Osteoblast (primary cell): ENCODE measurements around the gene PNKP. TPM values are rescaled to one million over a fixed set of nuclear protein-coding genes. Genes with fewer than 3 reads are reported as not detected.

ENCODE experiments used
- DNase-seq: peaks from one replicate; pipeline ENCODE4 v3.0.0; 2011; ENCODE audit warnings: low spot score, mixed read lengths; ENCODE audit not compliant: insufficient read length; ENCODE audit errors: missing footprints
- H2AFZ ChIP-seq: 2 replicates; pipeline ENCODE4 v1.6.0; 2011; ENCODE audit warnings: mild to moderate bottlenecking, low read length
- H3K27ac ChIP-seq: 2 replicates; pipeline ENCODE4 v1.5.1; 2011; ENCODE audit warnings: mild to moderate bottlenecking, low read depth, low read length, moderate library complexity
- H3K27me3 ChIP-seq: 2 replicates; pipeline ENCODE4 v1.6.0; 2012; ENCODE audit warnings: mild to moderate bottlenecking, control low read depth, inconsistent platforms, low read length, moderate library complexity; ENCODE audit not compliant: insufficient read depth
- H3K36me3 ChIP-seq: 2 replicates; pipeline ENCODE4 v1.5.1; 2011; ENCODE audit warnings: mild to moderate bottlenecking, low read length, control low read depth, moderate library complexity; ENCODE audit not compliant: insufficient read depth
- H3K4me1 ChIP-seq: 2 replicates; pipeline ENCODE4 v1.5.1; 2011; ENCODE audit warnings: mild to moderate bottlenecking, low read length, control low read depth, moderate library complexity; ENCODE audit not compliant: insufficient read depth
- H3K4me2 ChIP-seq: 2 replicates; pipeline ENCODE4 v1.6.0; 2011; ENCODE audit warnings: mild to moderate bottlenecking, low read length; ENCODE audit not compliant: insufficient read depth
- H3K4me3 ChIP-seq: fragments of 200-600 bp; sonication (generic); 3 replicates; pipeline ENCODE4 v1.5.1; 2012; ENCODE audit warnings: mild to moderate bottlenecking, low read length, inconsistent platforms; ENCODE audit not compliant: insufficient read depth
- H3K79me2 ChIP-seq: 2 replicates; pipeline ENCODE4 v1.6.0; 2012; ENCODE audit warnings: mild to moderate bottlenecking, low read length, control low read depth, inconsistent platforms; ENCODE audit not compliant: insufficient read depth
- H3K9me3 ChIP-seq: 2 replicates; pipeline ENCODE4 v1.5.1; 2011; ENCODE audit warnings: low read depth, low read length, control low read depth
- H4K20me1 ChIP-seq: 2 replicates; pipeline ENCODE4 v1.6.0; 2012; ENCODE audit warnings: mild to moderate bottlenecking, low read length, control low read depth; ENCODE audit not compliant: insufficient read depth
- total RNA-seq: library from RNA; depleted of rRNA; stranded (reverse); fragments of >200 nt; gene quantifications from 2 replicates; pipeline ENCODE4 v1.2.3, GENCODE V29; 2012
- TF ChIP-seq, protein P1 (sequence below): IDR thresholded peaks from 2 replicates; pipeline ENCODE4 v1.5.1; 2011; ENCODE audit warnings: mild to moderate bottlenecking, low read depth, low read length, moderate library complexity; ENCODE audit errors: extremely low read depth

The PNKP gene
- total RNA-seq, 1 donor, result 43.8 TPM

DNA sequence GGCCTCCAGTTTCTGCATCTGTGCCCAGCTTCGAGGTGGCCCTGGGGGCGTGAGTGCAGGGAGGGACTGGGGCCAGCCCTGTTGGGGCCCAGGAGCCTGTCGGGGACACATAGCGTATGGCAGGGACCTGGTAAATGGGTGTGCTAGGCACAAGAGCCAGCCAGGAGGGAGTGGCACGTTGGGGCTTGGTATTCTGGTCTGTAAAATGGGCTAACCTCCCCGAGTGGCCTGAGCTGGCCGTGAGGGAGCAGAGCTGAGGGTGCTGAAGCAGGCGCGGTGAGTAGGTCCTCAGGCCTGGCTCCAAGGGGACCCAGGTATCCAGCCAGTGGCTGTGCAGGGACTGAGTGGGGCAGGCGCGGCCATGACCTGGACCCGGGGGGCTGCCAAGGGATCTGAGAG lies 12.1 kb downstream of the PNKP start:
- peaks cover 38% of the 10 kb centered on the region for H3K36me3 ChIP-seq
- H3K4me1 ChIP-seq, result peaks cover 35% of the 10 kb centered on the region
- TF ChIP-seq, protein P1, sequence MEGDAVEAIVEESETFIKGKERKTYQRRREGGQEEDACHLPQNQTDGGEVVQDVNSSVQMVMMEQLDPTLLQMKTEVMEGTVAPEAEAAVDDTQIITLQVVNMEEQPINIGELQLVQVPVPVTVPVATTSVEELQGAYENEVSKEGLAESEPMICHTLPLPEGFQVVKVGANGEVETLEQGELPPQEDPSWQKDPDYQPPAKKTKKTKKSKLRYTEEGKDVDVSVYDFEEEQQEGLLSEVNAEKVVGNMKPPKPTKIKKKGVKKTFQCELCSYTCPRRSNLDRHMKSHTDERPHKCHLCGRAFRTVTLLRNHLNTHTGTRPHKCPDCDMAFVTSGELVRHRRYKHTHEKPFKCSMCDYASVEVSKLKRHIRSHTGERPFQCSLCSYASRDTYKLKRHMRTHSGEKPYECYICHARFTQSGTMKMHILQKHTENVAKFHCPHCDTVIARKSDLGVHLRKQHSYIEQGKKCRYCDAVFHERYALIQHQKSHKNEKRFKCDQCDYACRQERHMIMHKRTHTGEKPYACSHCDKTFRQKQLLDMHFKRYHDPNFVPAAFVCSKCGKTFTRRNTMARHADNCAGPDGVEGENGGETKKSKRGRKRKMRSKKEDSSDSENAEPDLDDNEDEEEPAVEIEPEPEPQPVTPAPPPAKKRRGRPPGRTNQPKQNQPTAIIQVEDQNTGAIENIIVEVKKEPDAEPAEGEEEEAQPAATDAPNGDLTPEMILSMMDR, result no peak
- no peaks in the 10 kb centered on the region for H3K9me3 ChIP-seq
- no peak overlapping the region for H3K4me2 ChIP-seq
- DNase-seq, result no peak
- no peak overlapping the region for H3K27ac ChIP-seq
- H3K27me3 ChIP-seq, result no peaks in the 10 kb centered on the region
- peaks cover 34% of the 10 kb centered on the region for H4K20me1 ChIP-seq
- H2AFZ ChIP-seq, result no peak overlapping the region
- no peak overlapping the region for H3K4me3 ChIP-seq
- H3K79me2 ChIP-seq, result peaks cover 36% of the 10 kb centered on the region

DNA sequence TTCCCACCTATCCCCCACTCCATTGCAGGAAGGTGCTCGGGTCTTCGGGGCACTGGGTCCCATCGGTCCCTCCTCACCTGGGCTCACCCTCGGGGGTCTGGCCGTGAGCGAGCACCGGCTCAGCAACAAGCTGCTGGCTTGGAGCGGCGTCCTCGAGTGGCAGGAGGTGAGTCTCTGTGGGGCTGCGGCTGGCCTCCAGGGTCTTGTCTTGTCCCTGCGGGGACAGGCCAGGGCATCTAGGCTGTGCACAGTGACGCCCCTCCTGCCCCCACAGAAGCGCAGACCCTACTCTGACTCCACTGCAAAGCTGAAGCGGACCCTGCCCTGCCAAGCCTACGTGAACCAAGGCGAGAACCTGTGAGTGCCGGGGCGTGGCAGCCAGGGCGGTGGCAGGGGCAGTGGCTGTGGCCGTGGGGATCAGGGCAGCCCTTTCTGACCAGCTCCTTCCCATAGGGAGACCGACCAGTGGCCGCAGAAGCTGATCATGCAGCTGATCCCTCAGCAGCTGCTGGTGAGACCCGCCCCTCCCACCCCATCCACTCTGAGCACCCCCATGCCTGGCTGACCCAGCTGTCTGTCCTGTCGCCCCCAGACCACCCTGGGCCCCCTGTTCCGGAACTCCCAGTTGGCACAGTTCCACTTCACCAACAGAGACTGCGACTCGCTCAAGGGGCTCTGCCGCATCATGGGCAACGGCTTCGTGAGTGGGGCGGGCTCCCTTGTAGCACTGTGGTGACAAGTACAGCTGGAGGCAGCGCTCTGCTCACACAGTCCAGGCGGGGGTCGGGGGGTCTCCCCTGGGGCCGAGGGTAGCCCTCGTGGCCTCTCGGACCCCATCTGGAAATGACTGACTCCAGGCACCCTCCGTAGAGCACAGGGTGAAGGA lies 12.8 kb downstream of the PNKP start:
- peaks cover 36% of the 10 kb centered on the region for H3K4me1 ChIP-seq
- H3K4me3 ChIP-seq, result no peak overlapping the region
- no peaks in the 10 kb centered on the region for H3K27me3 ChIP-seq
- H3K4me2 ChIP-seq, result no peak overlapping the region
- no peak for DNase-seq
- H3K27ac ChIP-seq, result no peak overlapping the region
- H2AFZ ChIP-seq, result no peak overlapping the region
- peaks cover 43% of the 10 kb centered on the region for H3K79me2 ChIP-seq
- H3K9me3 ChIP-seq, result no peaks in the 10 kb centered on the region
- H3K36me3 ChIP-seq, result peaks cover 33% of the 10 kb centered on the region
- TF ChIP-seq, protein P1, result no peak
- H4K20me1 ChIP-seq, result peaks cover 39% of the 10 kb centered on the region

DNA sequence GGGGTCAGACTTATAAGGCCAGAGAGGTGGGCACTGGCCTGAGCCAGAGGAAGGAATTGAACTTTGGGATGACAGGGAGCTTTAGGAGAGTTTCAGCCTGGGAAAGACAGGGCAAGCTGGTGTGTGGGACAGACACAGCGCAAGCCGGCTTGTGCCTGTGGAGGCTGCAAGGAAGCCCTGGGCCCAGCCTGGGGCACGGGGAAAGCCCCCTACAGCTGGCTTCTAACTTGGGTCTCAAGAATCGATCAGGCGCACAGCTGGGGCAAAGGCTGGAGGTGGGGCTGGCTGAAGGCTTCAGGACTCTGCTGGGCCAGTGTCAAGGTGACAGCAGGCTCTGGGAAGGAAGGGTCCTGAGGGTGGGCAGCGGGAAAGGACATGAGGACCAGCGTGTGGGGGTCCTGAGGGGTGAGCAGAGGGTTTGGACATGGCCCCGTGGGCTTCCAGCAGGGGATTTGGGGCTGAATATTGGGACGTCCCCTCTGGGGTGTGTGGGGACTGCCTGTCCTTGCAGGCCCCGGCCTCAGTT lies 13.5 kb downstream of the PNKP start:
- TF ChIP-seq, protein P1, result no peak
- no peak for DNase-seq
- Histone ChIP-seq H3K4me3 (no peak overlapping the region), H4K20me1 (peaks cover 39% of the 10 kb centered on the region), H3K4me1 (peaks cover 32% of the 10 kb centered on the region), H3K9me3 (no peaks in the 10 kb centered on the region), H3K4me2 (no peak overlapping the region), H2AFZ (no peak overlapping the region), H3K36me3 (peaks cover 32% of the 10 kb centered on the region), H3K79me2 (peaks cover 45% of the 10 kb centered on the region), H3K27me3 (no peaks in the 10 kb centered on the region), H3K27ac (no peak overlapping the region)

DNA sequence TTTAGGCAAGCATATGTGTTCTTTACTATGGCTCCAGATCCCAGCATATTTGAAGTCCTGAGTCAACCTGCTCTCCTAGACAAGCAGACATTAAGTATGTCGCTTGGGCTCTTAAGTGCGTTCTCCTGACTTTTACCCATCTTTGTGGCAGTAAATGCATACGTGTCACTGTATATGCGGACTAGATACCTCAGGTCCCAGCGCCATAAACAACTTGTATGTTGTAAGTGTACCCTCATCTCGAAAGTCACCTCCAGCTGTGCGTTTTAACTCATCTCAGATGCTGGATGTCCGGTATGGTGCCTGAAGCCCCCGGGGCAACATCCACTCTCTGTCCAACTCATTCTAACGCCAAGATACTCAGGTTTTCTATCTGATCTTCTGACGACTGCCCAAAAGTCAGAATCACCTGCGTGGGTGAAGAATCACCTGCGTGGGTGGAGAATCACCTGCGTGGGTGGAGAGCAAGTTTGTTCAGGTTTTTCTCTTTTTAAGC lies 14.7 kb downstream of the PNKP start:
- H3K36me3 ChIP-seq, result peaks cover 21% of the 10 kb centered on the region
- peak overlapping the region; percentile 95 for H3K4me3 ChIP-seq
- H4K20me1 ChIP-seq, result peaks cover 39% of the 10 kb centered on the region
- peaks cover 45% of the 10 kb centered on the region for H3K79me2 ChIP-seq
- TF ChIP-seq, protein P1, result no peak
- DNase-seq, result no peak
- peak overlapping the region; percentile 96 for H3K4me2 ChIP-seq
- no peaks in the 10 kb centered on the region for H3K9me3 ChIP-seq
- H3K4me1 ChIP-seq, result peaks cover 37% of the 10 kb centered on the region
- H3K27ac ChIP-seq, result no peak overlapping the region
- H2AFZ ChIP-seq, result no peak overlapping the region
- no peaks in the 10 kb centered on the region for H3K27me3 ChIP-seq
